ENCODE data around the gene CREBL2. TPM values are rescaled to one million over a fixed set of nuclear protein-coding genes. Genes with fewer than 3 reads are reported as not detected.
A peak's percentile ranks its signal among the peaks of the same experiment; 100 is the strongest.

CREBL2 gene
- total and polyA plus RNA-seq, 4 donors: 18.3 to 50.5 (median 27.6) TPM

DNA sequence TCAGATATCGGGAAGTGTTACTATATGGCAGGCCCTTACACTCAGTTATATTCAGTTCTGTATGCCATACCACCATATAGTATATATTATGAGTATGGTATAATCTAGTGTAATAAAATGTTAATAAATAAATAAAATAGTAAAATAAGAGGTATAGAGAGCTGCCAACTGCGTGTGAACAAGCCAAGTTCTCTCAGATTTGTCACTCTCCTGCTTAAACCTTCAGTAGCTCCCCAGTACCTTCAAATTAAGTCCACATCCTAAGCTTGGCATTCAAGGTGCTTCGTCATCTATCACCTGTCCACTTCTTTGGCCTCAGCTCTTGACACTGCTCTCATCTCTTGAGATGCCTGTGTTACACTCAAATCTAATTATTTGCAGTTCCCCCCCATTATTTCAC lies 12.8 kb upstream of the CREBL2 start:
- ATAC-seq (ENCODE audit: insufficient read depth, low FRiP score): no peak

DNA sequence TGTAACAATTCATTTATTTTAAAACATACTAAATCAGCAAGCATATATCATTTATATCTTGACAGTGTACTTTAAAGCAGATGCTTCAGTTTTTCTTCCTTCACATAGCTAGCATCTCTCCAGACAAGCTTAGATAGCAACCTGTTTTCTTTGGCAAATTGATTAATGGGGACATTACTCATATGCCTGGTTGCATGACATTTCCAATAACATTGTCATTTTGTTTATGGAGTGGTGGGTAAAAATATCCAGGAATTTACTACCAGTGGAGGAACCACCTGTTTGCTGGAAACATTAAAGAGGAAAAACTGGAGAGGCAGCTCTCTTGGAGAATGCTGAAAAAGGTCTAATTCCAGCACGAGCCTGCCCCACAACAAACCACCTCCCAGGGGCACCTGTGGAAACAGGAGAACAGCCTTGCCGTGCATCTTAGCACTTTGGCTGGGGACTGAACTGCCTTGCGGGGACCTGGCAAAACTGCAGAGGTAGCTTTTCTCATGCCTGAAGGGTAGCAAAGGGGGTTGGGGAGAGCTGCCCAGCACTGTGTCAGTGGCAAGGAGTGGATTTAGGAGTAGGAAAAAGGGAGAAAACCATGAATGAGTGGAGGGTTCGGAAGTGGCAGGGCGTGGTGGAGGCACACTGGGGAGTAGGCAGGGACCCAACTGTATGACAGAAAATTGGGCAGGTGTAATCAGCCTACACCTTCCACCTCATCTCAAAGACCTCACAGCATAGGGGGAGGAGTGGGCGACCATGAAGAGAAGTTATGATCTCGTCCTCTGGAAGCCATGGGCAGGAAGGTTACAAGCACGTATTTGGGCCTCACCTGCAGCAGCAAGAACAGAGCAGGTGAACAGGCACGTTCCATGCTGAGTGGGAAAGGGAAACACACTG lies 11.7 kb upstream of the CREBL2 start:
- H3K36me3 ChIP-seq (ENCODE audit: control insufficient read depth in 4 of 4, insufficient read depth in 4 of 4, low read length in 4 of 4): no peaks in the 10 kb centered on the region
- peak in 1 of 3 donors; percentile 15 for DNase-seq
- TF ChIP-seq, protein P1, sequence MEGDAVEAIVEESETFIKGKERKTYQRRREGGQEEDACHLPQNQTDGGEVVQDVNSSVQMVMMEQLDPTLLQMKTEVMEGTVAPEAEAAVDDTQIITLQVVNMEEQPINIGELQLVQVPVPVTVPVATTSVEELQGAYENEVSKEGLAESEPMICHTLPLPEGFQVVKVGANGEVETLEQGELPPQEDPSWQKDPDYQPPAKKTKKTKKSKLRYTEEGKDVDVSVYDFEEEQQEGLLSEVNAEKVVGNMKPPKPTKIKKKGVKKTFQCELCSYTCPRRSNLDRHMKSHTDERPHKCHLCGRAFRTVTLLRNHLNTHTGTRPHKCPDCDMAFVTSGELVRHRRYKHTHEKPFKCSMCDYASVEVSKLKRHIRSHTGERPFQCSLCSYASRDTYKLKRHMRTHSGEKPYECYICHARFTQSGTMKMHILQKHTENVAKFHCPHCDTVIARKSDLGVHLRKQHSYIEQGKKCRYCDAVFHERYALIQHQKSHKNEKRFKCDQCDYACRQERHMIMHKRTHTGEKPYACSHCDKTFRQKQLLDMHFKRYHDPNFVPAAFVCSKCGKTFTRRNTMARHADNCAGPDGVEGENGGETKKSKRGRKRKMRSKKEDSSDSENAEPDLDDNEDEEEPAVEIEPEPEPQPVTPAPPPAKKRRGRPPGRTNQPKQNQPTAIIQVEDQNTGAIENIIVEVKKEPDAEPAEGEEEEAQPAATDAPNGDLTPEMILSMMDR (IDR thresholded peaks at IDR 0.05; ENCODE audit: control extremely low read depth, extremely low read depth): no peak
- ATAC-seq (ENCODE audit: insufficient read depth, low FRiP score): no peak
- H3K9me3 ChIP-seq (ENCODE audit: control insufficient read depth in 4 of 4, insufficient read depth in 3 of 4, low read length in 3 of 4): peaks cover 0 to 2% (median 0%) of the 10 kb centered on the region in 4 donors
- no peaks in the 10 kb centered on the region for H3K27me3 ChIP-seq (ENCODE audit: control insufficient read depth in 3 of 3, insufficient read depth in 3 of 3, low read length in 2 of 3)
- WGBS, 2 donors: 73 to 82% methylated on average over 9 of the region's 9 CpGs
- H3K4me3 ChIP-seq: no peak overlapping the region
- H3K9ac ChIP-seq (ENCODE audit: insufficient read depth in 1 of 2, low read length in 2 of 2): no peak overlapping the region
- H3K4me1 ChIP-seq (ENCODE audit: control insufficient read depth in 5 of 5, insufficient read depth in 5 of 5, low read length in 5 of 5): no peaks in the 10 kb centered on the region
- H3K27ac ChIP-seq (ENCODE audit: low read depth in 1 of 2, low read length in 1 of 2): no peak overlapping the region

More for the DNA sequence above, 12.8 kb upstream of the CREBL2 start:
- H3K9ac ChIP-seq (ENCODE audit: insufficient read depth in 1 of 2, low read length in 2 of 2): no peak overlapping the region
- H3K36me3 ChIP-seq (ENCODE audit: control insufficient read depth in 4 of 4, insufficient read depth in 4 of 4, low read length in 4 of 4): no peaks in the 10 kb centered on the region
- no peak overlapping the region for H3K27ac ChIP-seq (ENCODE audit: low read depth in 1 of 2, low read length in 1 of 2)
- no peaks in the 10 kb centered on the region for H3K27me3 ChIP-seq (ENCODE audit: control insufficient read depth in 3 of 3, insufficient read depth in 3 of 3, low read length in 2 of 3)
- TF ChIP-seq, protein P1 (IDR thresholded peaks at IDR 0.05; ENCODE audit: control extremely low read depth, extremely low read depth): no peak
- no peak overlapping the region for H3K4me3 ChIP-seq
- no peak for DNase-seq
- peaks cover 0 to 2% (median 0%) of the 10 kb centered on the region in 4 donors for H3K9me3 ChIP-seq (ENCODE audit: control insufficient read depth in 4 of 4, insufficient read depth in 3 of 4, low read length in 3 of 4)
- 92 to 94% methylated on average over 3 of the region's 3 CpGs for WGBS, 2 donors
- no peaks in the 10 kb centered on the region for H3K4me1 ChIP-seq (ENCODE audit: control insufficient read depth in 5 of 5, insufficient read depth in 5 of 5, low read length in 5 of 5)

DNA sequence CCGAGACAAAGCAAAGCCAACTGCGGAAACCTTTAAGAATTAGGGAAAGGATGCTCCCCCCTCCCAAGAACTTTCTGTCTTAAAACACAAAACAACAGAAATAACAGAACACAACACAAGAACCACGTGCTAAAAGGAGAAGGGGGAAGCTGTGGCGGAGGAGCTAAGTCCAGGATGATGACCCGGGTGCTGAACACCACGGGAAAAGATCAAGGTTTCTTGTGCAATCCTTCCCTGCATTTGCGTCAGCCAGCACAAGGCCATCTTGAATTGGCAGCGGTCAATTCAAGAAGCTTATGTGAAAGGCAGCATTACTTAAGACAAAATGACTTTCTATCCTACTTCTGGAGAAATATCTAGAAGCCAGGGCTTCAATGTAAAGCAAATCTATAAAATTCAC lies 11.0 kb upstream of the CREBL2 start:
- Histone ChIP-seq H3K9me3 (ENCODE audit: control insufficient read depth in 4 of 4, insufficient read depth in 3 of 4, low read length in 3 of 4) (peaks cover 0 to 2% (median 0%) of the 10 kb centered on the region in 4 donors), H3K4me3 (no peak overlapping the region), H3K36me3 (ENCODE audit: control insufficient read depth in 4 of 4, insufficient read depth in 4 of 4, low read length in 4 of 4) (no peaks in the 10 kb centered on the region), H3K9ac (ENCODE audit: insufficient read depth in 1 of 2, low read length in 2 of 2) (no peak overlapping the region), H3K4me1 (ENCODE audit: control insufficient read depth in 5 of 5, insufficient read depth in 5 of 5, low read length in 5 of 5) (no peaks in the 10 kb centered on the region), H3K27ac (ENCODE audit: low read depth in 1 of 2, low read length in 1 of 2) (no peak overlapping the region), H3K27me3 (ENCODE audit: control insufficient read depth in 3 of 3, insufficient read depth in 3 of 3, low read length in 2 of 3) (no peaks in the 10 kb centered on the region)
- TF ChIP-seq, protein P1 (IDR thresholded peaks at IDR 0.05; ENCODE audit: control extremely low read depth, extremely low read depth): no peak
- no peak for ATAC-seq (ENCODE audit: insufficient read depth, low FRiP score)
- peak in 1 of 3 donors; percentile 19 for DNase-seq
- 43 to 64% methylated on average over 8 of the region's 8 CpGs for WGBS, 2 donors
